T-helper 22 cell (primary cell): ENCODE data around the gene CHST12.
"Not testable (repeated sequence)": the region's sequence is repeated elsewhere in the genome, so short reads cannot be mapped to it uniquely, and the experiment has no call there.

Experiments
- DNase-seq: peaks from one replicate; pipeline ENCODE4 v3.0.0-alpha.2; 2020; ENCODE audit warnings: low read depth

The CHST12 gene

GRCh38 chr7:2403014-2403717 is at the start of gene CHST12:
CHST12 (plus strand) TSS chr7:2403611; CDS start chr7:2432640, 29,029 bp downstream.
- peak; percentile 89 for DNase-seq

- peak; percentile 79 for DNase-seq
Measured at GRCh38 chr7:2353936-2354185, 49.5 kb upstream of the CHST12 start.

GRCh38 chr7:2354186-2354938 is 49.0 kb upstream of the CHST12 start, which contains the start of gene EIF3B:
EIF3B (plus strand) TSS chr7:2354827; CDS start chr7:2354922, 95 bp downstream.
- DNase-seq: peak; percentile 80

- DNase-seq: no peak
Measured at GRCh38 chr7:2354939-2355704, 48.3 kb upstream of the CHST12 start.

- no peak for DNase-seq
Measured at GRCh38 chr7:2355705-2356008, 47.8 kb upstream of the CHST12 start.

GRCh38 chr7:2357165-2357564 is 46.2 kb upstream of the CHST12 start:
- DNase-seq: no peak

GRCh38 chr7:2357571-2357970 is 45.8 kb upstream of the CHST12 start:
- DNase-seq: no peak

- DNase-seq: no peak
Measured at GRCh38 chr7:2358968-2359527, 44.4 kb upstream of the CHST12 start.

- no peak for DNase-seq
Measured at GRCh38 chr7:2359610-2360009, 43.8 kb upstream of the CHST12 start.

- no peak for DNase-seq
Measured at GRCh38 chr7:2360796-2361195, 42.6 kb upstream of the CHST12 start.

- DNase-seq: no peak
Measured at GRCh38 chr7:2362385-2363088, 40.9 kb upstream of the CHST12 start.

GRCh38 chr7:2369139-2369538 is 34.3 kb upstream of the CHST12 start:
- no peak for DNase-seq

GRCh38 chr7:2371329-2371728 is 32.1 kb upstream of the CHST12 start:
- DNase-seq: no peak

GRCh38 chr7:2372724-2373123 is 30.7 kb upstream of the CHST12 start:
- DNase-seq: no peak

- DNase-seq: no peak
Measured at GRCh38 chr7:2373124-2373556, 30.3 kb upstream of the CHST12 start.

- no peak for DNase-seq
Measured at GRCh38 chr7:2373646-2374045, 29.8 kb upstream of the CHST12 start.

GRCh38 chr7:2374401-2374800 is 29.0 kb upstream of the CHST12 start:
- no peak for DNase-seq

- no peak for DNase-seq
Measured at GRCh38 chr7:2374830-2375728, 28.3 kb upstream of the CHST12 start.

GRCh38 chr7:2376351-2377154 is 26.9 kb upstream of the CHST12 start:
- no peak for DNase-seq

GRCh38 chr7:2377492-2377891 is 25.9 kb upstream of the CHST12 start:
- not testable (repeated sequence) for DNase-seq
